HG02970 (cell line): ENCODE results near the gene CD276.

Source experiments
- ATAC-seq: cut with Tn5 transposase; IDR thresholded peaks from one replicate; pipeline ENCODE4 v1.9.1; 2021; ENCODE audit warnings: mild to moderate bottlenecking, moderate library complexity, moderate number of reproducible peaks; ENCODE audit not compliant: unreplicated experiment, low FRiP score

CD276 gene

DNA sequence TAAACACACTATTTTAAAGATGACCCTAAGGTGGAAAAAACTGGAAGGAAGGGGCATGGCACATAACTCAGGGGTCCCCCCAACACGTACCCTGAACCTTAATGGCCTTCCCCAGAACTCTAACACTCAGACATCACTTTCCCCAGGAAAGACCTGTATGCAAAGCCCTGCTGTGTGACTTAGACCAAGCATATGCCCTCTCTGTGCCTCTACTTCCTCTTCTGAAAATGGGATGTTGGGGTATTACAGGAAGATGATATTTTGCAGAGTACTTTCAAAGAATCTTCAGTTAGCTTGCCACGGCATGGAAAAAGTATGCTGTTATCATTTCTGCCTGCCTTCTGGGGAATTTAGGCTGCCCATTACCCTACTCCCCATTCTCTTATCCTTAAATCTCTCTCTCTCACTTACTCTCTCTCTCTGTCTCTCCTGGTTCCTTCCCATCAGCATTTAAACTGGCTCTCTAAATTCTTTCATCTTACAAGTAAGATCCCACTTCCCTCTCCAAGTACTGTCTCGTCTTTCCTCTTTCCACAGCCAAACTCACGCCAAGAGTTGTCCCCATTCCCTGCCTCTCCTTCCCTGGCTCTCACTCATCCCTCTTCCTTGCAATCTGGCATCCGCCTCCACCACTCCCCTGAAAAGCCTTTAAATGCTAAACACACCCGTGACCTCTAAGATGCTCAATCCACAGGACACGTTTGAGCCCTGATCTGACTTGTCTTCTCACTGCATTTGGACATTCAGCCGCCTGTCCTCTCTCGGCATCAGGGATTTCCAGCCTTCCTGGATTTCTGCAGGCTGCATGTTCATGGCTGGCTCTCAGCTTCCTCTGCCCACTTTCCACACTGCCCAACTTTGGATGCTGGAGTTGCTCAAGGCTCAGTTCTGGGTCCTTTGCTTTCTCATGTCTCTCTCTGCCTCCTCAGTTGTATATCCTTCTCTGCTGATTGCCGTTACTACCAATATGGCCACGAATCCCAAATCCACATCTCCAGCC lies 76.4 kb downstream of the CD276 start:
- no peak for ATAC-seq

DNA sequence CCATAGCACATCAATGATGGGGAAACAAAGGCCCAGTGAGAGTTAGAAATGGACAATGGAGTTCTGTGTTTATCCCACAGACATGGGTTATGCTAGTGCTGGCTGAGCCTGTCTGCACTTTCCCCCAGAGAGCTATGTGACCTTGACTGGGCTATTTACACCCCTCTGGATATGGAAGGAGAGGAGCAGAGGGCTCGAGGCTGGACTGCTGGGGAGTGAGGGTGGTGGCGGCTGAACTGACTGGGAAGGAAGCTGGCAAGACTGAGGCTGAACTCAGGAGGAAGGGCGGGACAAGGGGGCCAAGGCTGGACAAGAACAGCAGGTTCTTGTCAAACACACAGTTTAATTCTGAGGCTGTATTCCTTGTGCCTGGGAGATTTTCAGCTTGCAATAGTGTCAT lies 79.7 kb downstream of the CD276 start:
- ATAC-seq = no peak
